ENCODE measurements around the gene OTUD5.
"Not testable (repeated sequence)": the region's sequence is repeated elsewhere in the genome, so short reads cannot be mapped to it uniquely, and the experiment has no call there.

The OTUD5 gene

GRCh38 chrX:48909703-48910294, 47.6 kb downstream of the OTUD5 start:
- DNase-seq (ENCODE audit: low spot score) = no peak

- no peak for DNase-seq (ENCODE audit: low spot score)
Measured at GRCh38 chrX:48908600-48908999, 48.8 kb downstream of the OTUD5 start.

- no peak for DNase-seq (ENCODE audit: low spot score)
Measured at GRCh38 chrX:48905090-48905790, 52.2 kb downstream of the OTUD5 start.

- DNase-seq (ENCODE audit: low spot score) = no peak
Measured at GRCh38 chrX:48904626-48905025, 52.8 kb downstream of the OTUD5 start.

- no peak for DNase-seq (ENCODE audit: low spot score)
Measured at GRCh38 chrX:48904180-48904579, 53.2 kb downstream of the OTUD5 start.

- DNase-seq (ENCODE audit: low spot score) = no peak
Measured at GRCh38 chrX:48903290-48903689, 54.1 kb downstream of the OTUD5 start.

GRCh38 chrX:48902776-48903175, 54.6 kb downstream of the OTUD5 start:
- no peak for DNase-seq (ENCODE audit: low spot score)

- no peak for DNase-seq (ENCODE audit: low spot score)
Measured at GRCh38 chrX:48902135-48902534, 55.3 kb downstream of the OTUD5 start.

GRCh38 chrX:48901069-48901468, 56.3 kb downstream of the OTUD5 start:
- no peak for DNase-seq (ENCODE audit: low spot score)

GRCh38 chrX:48899078-48899410, 58.4 kb downstream of the OTUD5 start:
- DNase-seq (ENCODE audit: low spot score) = no peak

- peak; percentile 90 for DNase-seq (ENCODE audit: low spot score)
Measured at GRCh38 chrX:48897625-48898306, 59.6 kb downstream of the OTUD5 start, which contains the start of the genes PQBP1 and TIMM17B. Gene PQBP1, plus strand, starts transcription at chrX:48897930. Its CDS starts 580 bp downstream, at chrX:48898510. Gene TIMM17B, minus strand, starts transcription at chrX:48897768. Its CDS starts 19 bp downstream, at chrX:48897749.

GRCh38 chrX:48897157-48897624, 60.2 kb downstream of the OTUD5 start:
- DNase-seq (ENCODE audit: low spot score) = peak; percentile 79

- no peak for DNase-seq (ENCODE audit: low spot score)
Measured at GRCh38 chrX:48896611-48897011, 60.8 kb downstream of the OTUD5 start.

- DNase-seq (ENCODE audit: low spot score) = no peak
Measured at GRCh38 chrX:48894891-48895290, 62.5 kb downstream of the OTUD5 start.

- DNase-seq (ENCODE audit: low spot score) = no peak
Measured at GRCh38 chrX:48893556-48894348, 63.7 kb downstream of the OTUD5 start.

GRCh38 chrX:48892896-48893295, 64.5 kb downstream of the OTUD5 start:
- DNase-seq (ENCODE audit: low spot score) = no peak

GRCh38 chrX:48891402-48892288, 65.8 kb downstream of the OTUD5 start:
- DNase-seq (ENCODE audit: low spot score) = peak; percentile 76

GRCh38 chrX:48890934-48891401, 66.4 kb downstream of the OTUD5 start:
- no peak for DNase-seq (ENCODE audit: low spot score)

- no peak for DNase-seq (ENCODE audit: low spot score)
Measured at GRCh38 chrX:48890296-48890925, 67.0 kb downstream of the OTUD5 start.

- DNase-seq (ENCODE audit: low spot score) = not testable (repeated sequence)
Measured at GRCh38 chrX:48886586-48886985, 70.8 kb downstream of the OTUD5 start.

- no peak for DNase-seq (ENCODE audit: low spot score)
Measured at GRCh38 chrX:48883729-48884128, 73.7 kb downstream of the OTUD5 start.
